ENCODE results near the gene PIGZ.

PIGZ gene

DNA sequence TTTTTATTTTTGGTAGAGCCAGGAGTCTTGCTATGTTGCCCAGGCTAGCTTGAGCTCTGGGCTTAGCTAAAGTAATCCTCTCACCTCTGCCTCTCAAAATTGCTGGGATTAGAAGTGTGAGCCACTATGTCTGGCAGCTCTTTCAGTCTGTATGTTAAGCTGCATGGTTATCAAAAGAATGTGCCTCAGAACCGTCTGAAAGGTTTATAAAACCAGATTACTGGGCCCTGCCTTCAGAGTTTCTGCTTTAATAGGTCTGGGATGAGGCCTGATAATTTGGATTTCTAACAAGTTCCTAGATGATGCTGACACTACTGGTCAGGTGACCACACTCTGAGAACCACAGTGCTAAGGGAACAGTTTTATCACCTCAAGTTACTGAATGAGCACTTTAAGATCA, 66.3 kb downstream of the PIGZ start:
- no peak for DNase-seq

- DNase-seq = no peak
Observed at GRCh38 chr3:196901768-196902167, 66.9 kb downstream of the PIGZ start.

All from hematopoietic multipotent progenitor cell treated with erythropoietin and hydrocortisone succinate and interleukin-3 and kit ligand, for 8 days (in vitro differentiated cells).